ENCODE data around the gene ADAM11. TPM values are rescaled to one million over a fixed set of nuclear protein-coding genes. Genes with fewer than 3 reads are reported as not detected.

ADAM11 gene
- total RNA-seq, 4 donors from 2014 or later = 1.5 to 2.5 (median 2.3) TPM; not detected in 1

DNA sequence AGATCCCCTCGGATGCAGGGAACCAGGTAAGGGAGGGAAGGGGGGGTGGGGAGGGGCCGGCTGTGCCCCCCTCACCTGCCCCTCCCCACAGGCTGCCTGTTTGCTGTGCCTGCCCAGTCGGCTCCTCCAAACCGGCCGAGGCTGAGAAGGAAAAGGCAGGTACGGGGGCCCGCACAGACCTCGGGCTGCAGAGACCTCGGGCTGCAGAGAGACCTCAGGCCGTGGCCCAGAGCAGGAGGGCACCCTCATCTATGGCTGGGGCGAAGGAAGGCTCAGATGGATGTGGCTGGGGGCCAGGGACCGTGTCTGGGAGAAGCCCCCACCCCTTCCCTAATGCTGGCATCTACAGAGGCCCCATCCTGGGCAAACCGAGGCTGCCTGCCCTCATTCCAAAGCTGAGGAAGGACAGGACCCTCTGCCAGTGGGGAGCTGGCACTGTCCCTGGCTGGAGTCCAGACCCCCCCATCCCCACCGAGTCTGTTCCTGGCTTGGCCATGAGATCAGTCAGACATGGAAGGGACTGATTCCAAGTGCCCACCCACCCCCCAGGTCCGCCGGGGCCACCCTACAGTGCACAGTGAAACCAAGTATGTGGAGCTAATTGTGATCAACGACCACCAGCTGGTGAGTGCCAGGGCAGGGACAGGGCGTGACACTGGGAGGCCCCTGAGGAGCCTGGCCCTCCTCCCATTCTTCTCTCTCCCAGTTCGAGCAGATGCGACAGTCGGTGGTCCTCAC lies 13.7 kb downstream of the ADAM11 start:
- no peak for DNase-seq (ENCODE audit: low spot score in 2 of 2)
- intact Hi-C loops (cut with DNase I; ENCODE audit: low total_unique reads) = no loop called here
- TF ChIP-seq POLR2A (IDR thresholded peaks at IDR 0.05) (no peak), CTCF (IDR thresholded peaks at IDR 0.05) (no peak)
- WGBS, 2 donors = 59 to 64% methylated on average over 16 to 21 of the region's 21 CpGs
- H3K4me3 ChIP-seq (ENCODE audit: low read depth, poor library complexity, severe bottlenecking) = no peak overlapping the region

DNA sequence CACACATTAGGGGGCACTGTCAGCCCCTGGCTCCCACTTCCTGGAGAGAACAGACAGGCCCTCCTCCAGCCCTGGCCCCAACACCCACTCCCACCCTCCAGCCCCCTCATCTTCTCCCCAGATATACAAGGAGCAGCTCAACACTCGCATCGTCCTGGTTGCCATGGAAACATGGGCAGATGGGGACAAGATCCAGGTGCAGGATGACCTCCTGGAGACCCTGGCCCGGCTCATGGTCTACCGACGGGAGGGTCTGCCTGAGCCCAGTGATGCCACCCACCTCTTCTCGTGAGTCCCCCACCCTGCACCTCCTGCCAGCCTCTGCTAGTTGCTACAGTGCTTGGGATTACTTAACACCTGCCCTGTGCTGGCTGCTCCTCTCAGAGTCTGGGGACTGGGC lies 14.4 kb downstream of the ADAM11 start:
- TF ChIP-seq POLR2A (IDR thresholded peaks at IDR 0.05) (no peak), CTCF (IDR thresholded peaks at IDR 0.05) (no peak)
- WGBS, 2 donors = 65 to 67% methylated on average over 5 to 6 of the region's 6 CpGs
- H3K4me3 ChIP-seq (ENCODE audit: low read depth, poor library complexity, severe bottlenecking) = no peak overlapping the region
- no peak for DNase-seq (ENCODE audit: low spot score in 2 of 2)
- intact Hi-C loops (cut with DNase I; ENCODE audit: low total_unique reads) = no loop called here

GRCh38 chr17:44774271-44775135 lies 15.7 kb downstream of the ADAM11 start:
- WGBS, 2 donors = 18 to 24% methylated on average over 37 to 41 of the region's 42 CpGs
- peak overlapping the region; percentile 19 for H3K4me3 ChIP-seq (ENCODE audit: low read depth, poor library complexity, severe bottlenecking)
- peak; percentile 82 to 97 for DNase-seq (ENCODE audit: low spot score in 2 of 2)
- intact Hi-C loops (cut with DNase I; ENCODE audit: low total_unique reads) = loop anchor here (2.0 kb wide), 1 partner anchor 88 kb away; no protein-coding TSS in a partner anchor
- TF ChIP-seq CTCF (IDR thresholded peaks at IDR 0.05) (peak in 1 of 3 donors; percentile 98), POLR2A (IDR thresholded peaks at IDR 0.05) (no peak)

DNA sequence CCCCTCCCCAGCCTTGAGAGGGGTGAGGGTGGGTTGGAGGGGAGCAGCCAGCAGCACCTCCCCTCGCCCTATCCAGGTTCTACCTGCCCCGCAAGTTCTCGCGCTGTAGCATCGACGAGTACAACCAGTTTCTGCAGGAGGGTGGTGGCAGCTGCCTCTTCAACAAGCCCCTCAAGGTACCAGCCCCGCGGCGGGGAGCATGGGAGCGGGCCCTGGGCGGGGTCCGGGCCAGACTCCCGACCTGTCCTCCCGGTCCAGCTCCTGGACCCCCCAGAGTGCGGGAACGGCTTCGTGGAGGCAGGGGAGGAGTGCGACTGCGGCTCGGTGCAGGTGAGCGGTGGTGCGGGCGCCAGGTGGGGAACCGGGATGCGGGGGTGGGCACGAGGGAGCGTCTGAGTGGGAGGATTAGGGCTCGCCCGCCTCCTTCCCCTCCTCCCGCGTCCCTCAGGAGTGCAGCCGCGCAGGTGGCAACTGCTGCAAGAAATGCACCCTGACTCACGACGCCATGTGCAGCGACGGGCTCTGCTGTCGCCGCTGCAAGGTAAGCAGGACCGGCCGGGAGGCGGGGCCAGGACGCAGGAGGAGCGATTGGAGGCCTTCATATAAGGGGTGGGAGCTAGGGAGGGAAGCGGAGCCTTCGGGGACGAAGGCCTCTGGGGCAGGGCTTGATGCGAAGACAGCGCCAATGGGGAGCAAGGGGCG lies 16.5 kb downstream of the ADAM11 start:
- H3K4me3 ChIP-seq (ENCODE audit: low read depth, poor library complexity, severe bottlenecking) = peak overlapping the region; percentile 19
- peak; percentile 96 to 99 for DNase-seq (ENCODE audit: low spot score in 2 of 2)
- no peak for TF ChIP-seq CTCF (IDR thresholded peaks at IDR 0.05)
- TF ChIP-seq POLR2A (IDR thresholded peaks at IDR 0.05) = no peak
- WGBS, 2 donors = 1% methylated on average over 36 to 48 of the region's 50 CpGs
- intact Hi-C loops (cut with DNase I; ENCODE audit: low total_unique reads) = loop anchor here (2.0 kb wide), 1 partner anchor 88 kb away; no protein-coding TSS in a partner anchor

DNA sequence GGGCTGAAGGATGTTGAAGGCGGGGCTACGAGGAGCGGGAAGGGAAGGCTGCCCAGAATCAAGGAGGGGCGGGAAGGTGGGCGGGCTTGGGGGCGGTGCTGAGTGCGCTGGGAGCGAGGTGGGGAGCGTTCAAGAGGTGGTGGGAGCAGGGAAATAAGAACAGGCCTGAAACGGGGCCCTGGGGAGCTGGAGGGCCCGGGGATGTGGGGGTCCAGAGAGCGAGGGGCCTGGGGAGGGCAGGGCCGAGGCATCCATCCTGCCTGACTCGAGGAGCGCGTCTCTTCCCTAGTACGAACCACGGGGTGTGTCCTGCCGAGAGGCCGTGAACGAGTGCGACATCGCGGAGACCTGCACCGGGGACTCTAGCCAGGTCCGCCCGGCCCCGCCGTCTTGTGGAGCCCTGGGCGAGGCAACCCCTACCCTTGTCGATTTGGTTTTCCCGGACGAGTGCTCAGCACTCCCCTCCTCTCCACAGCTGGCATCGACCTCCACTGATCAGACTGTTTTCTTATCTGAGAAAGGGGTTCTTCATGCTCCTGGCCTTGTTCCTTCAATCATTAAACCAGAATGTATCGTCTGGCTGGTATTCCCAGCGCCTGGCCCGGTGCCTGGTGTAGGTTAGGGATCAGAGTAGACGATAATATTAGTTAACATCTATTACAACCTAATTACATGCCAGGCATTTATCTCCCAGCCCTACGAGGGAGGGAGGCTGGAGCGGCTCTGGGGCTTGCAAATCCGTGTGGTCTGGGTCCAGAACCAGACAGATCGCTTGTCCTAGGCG lies 17.2 kb downstream of the ADAM11 start:
- peak; percentile 34 to 90 for DNase-seq (ENCODE audit: low spot score in 2 of 2)
- TF ChIP-seq POLR2A (IDR thresholded peaks at IDR 0.05) (no peak), CTCF (IDR thresholded peaks at IDR 0.05) (no peak)
- intact Hi-C loops (cut with DNase I; ENCODE audit: low total_unique reads) = loop anchor here (2.0 kb wide), 1 partner anchor 87 kb away; no protein-coding TSS in a partner anchor
- H3K4me3 ChIP-seq (ENCODE audit: low read depth, poor library complexity, severe bottlenecking) = no peak overlapping the region
- 9% methylated on average over 41 to 43 of the region's 43 CpGs for whole genome bisulfite sequencing, 2 donors
